C4-2B (cell line): ENCODE measurements around the gene LYRM9.

Source experiments
- H3K27ac ChIP-seq: fragments of 450-650 bp; 2 replicates; pipeline ENCODE4 v1.5.1; 2017
- ZFX ChIP-seq: fragments of 450-650 bp; IDR thresholded peaks from 2 replicates; pipeline ENCODE4 v1.6.1; 2017
- TF ChIP-seq, protein P1 (sequence below): fragments of 450-650 bp; conservative IDR thresholded peaks from 2 replicates; pipeline ENCODE4 v1.5.1; 2017; ENCODE audit warnings: mild to moderate bottlenecking

Gene LYRM9

DNA sequence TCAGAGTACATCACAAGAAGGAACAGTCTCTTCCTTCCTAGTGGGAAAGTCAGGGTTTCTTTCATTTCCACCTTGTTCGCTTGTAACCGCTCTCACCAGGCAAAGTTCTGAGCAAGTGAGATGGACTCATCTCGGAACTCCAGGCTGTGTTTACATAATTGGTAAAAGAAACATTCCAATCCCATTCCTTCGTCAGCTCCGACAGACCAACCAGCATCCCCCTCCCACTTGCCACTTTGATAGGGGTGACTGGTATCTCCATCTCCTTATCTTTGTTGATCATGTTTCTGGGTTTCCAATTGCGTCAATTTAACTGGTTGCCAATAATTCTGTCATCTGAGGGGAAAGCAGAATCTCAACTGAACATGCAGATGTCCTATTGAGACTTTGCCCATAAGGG is 36.8 kb upstream of the LYRM9 start:
- H3K27ac ChIP-seq, result no peak overlapping the region
- TF ChIP-seq, protein P1, sequence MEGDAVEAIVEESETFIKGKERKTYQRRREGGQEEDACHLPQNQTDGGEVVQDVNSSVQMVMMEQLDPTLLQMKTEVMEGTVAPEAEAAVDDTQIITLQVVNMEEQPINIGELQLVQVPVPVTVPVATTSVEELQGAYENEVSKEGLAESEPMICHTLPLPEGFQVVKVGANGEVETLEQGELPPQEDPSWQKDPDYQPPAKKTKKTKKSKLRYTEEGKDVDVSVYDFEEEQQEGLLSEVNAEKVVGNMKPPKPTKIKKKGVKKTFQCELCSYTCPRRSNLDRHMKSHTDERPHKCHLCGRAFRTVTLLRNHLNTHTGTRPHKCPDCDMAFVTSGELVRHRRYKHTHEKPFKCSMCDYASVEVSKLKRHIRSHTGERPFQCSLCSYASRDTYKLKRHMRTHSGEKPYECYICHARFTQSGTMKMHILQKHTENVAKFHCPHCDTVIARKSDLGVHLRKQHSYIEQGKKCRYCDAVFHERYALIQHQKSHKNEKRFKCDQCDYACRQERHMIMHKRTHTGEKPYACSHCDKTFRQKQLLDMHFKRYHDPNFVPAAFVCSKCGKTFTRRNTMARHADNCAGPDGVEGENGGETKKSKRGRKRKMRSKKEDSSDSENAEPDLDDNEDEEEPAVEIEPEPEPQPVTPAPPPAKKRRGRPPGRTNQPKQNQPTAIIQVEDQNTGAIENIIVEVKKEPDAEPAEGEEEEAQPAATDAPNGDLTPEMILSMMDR, result no peak
- TF ChIP-seq ZFX, result no peak

DNA sequence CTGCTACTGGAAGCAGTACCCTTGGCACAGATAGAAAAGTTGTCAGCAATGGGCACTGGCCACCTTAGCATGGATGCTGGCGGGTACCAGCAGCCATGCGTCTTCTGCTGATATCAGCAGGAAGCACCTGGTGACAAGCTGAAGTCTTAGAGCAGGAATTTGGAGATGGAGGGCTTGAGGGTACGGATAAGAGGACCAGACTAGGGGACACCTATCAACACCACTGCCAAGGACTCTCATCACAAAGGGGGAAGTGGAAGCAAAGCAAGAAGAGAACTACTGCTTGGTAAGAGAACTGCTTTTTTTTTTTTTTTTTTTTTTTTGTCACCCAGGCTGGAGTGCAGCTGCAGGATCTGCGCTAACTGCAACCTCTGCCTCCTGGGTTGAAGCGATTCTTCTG is 35.4 kb upstream of the LYRM9 start:
- H3K27ac ChIP-seq, result no peak overlapping the region
- TF ChIP-seq, protein P1, result no peak
- TF ChIP-seq ZFX, result no peak

DNA sequence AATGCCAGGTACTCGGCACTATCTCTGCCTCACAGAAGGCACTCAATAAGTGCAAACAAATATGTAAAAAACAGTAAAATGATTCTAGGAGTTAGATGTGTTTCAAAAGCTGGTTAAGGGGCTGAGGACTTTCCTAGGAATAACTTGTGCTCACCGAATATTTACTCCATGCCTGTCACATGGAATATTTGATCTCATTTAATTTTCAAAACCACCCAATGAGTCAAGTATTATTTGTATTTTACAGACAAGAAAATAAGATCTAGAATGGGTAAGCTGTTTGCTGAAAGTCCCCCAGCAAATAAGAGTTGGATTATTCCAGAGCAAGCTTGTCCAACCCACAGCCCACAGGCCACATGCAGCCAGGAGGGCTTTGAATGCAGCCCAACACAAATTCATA is 34.6 kb upstream of the LYRM9 start:
- TF ChIP-seq ZFX, result no peak
- TF ChIP-seq, protein P1, result no peak
- H3K27ac ChIP-seq, result no peak overlapping the region

DNA sequence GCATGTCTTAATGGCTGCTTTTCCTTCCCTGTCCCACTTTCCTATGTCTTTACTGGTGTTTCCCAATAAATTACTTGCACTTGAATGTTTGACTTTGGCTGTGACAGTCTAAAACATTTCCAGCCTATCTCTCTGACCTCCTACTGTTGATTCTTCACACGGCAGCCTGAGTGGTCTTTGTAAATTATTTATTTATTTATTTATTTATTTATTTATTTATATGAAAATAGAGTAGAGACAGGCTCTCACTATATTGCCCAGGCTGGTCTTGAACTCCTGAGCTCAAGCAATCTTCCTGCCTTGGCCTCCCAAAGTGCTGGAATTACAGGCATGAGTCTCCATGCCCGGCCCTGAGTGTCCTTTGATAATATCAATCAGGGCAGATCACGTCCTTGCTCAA is 28.4 kb upstream of the LYRM9 start:
- TF ChIP-seq, protein P1, result no peak
- no peak for TF ChIP-seq ZFX
- H3K27ac ChIP-seq, result no peak overlapping the region

DNA sequence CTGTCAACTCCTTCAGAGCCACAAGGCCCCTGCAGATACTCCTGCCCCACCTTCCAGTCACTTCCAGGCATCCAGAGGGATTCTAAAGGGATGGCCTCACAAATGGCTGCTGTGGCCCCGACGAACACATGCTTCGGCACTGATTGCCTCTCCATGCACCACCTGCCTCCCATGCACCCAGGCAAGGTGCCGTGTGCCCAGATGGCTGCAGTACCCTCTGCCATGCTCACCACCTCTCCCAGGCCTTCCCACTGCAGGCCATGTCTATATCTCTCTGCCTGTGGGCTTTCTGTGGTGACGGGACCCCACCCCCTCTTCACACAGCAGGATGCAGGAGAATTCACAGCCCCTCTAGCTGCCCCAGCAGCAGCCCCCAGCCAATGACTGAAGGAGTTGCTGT is 27.9 kb upstream of the LYRM9 start:
- no peak overlapping the region for H3K27ac ChIP-seq
- TF ChIP-seq, protein P1, result no peak

DNA sequence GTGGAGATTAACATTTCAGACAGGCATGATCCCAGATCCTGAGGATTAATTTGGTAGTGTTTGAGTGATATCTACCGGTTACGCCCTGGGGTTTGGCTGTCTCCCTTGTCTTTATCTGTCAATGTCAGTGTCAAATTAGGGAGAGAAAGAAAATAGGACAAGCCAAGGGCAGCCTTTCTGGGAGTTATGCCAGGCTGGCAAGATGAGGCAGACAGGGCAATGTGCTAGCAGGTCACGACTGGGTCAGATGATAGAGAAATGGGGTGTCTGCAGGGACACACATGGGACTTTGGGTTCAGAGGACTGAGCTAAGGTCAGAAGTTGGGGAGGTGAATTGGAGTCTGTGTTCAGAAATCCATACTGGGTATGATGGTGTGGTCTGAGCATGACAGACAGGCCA is 27.4 kb upstream of the LYRM9 start:
- TF ChIP-seq, protein P1, result no peak
- no peak for TF ChIP-seq ZFX
- no peak overlapping the region for H3K27ac ChIP-seq

DNA sequence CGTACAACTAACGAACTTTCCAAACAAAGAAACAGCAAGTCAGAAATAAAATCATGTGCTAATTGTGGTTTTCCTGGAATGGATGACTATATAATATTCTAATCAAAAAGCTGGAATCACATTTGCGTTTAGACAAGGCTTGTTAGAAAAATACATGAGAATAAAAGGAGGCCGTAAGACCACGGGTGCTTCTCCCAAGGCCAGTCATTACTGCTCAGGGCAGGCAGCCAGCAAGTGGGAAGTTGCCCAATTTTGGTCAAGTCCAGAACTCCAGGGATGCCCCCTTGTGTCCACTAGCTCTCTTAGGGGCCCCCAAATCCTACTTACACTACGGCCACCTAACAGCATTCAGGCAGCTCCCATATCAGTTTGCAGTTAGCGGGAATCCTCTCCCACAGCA is 25.9 kb upstream of the LYRM9 start:
- no peak for TF ChIP-seq ZFX
- TF ChIP-seq, protein P1, result no peak
- H3K27ac ChIP-seq, result no peak overlapping the region
